ENCODE measurements around the gene RFK. TPM values are rescaled to one million over a fixed set of nuclear protein-coding genes. Genes with fewer than 3 reads are reported as not detected.

The RFK gene
- total RNA-seq, 2 donors from 2014 or later: 18.3 to 23.3 TPM

DNA sequence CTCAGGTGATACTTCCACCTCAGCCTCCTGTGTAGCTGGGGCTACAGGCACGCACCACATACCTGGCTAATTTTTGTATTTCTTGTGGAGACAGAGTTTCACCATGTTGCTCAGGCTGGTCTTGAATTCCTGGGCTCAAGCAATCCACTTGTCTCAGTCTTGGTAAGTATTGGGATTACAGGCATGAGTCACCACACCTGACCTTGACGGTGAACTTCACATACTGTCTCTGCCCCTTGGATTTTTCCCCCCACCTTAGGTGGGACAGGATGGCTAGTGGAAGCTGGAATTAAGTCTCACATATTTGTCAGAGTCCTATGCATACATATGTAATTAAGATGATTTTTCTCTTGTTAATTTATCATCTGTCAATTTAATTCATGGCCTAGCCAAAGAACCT, 20.9 kb upstream of the RFK start:
- ATAC-seq (no peak), DNase-seq (no peak)
- intact Hi-C loops (cut with DNase I): no loop called here

DNA sequence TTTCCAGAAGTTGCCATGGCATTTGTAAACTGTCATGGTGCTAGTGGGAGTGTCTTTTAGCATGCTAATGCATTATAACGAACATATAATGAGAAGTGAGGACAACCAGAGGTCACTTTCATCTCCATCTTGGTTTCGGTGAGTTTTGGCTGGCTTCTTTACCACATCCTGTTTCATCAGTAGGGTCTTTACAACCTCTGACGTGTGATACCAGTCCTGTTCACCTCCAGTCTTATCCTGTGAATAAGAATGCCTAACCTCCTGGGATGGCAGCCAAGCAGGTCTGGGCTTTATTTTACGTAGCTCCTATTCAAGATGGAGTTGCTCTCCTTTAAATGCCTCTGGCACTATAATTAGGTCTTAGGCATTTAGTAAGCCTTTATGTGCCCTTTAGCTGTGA, 20.4 kb upstream of the RFK start:
- intact Hi-C loops (cut with DNase I): no loop called here
- no peak for DNase-seq
- no peak for ATAC-seq

DNA sequence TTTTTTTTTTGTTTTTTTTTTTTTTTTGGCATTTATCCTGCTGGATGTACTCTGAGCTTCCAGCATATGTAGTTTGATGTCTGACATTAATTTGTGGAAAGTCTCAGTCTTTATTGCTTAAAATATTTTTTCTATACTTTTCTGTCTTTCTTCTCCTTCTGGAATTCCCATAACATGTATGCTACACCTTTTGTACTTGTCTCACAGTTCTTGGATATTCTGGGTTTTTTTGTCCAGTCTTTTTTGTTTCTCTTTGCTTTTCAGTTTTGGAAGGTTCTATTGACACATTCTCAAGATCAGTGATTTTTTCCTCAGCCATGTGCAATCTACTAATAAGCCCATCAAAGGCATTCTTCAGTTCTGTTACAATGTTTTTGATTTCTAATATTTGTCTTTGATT, 19.4 kb upstream of the RFK start:
- intact Hi-C loops (cut with DNase I): no loop called here
- DNase-seq: no peak
- ATAC-seq: no peak

DNA sequence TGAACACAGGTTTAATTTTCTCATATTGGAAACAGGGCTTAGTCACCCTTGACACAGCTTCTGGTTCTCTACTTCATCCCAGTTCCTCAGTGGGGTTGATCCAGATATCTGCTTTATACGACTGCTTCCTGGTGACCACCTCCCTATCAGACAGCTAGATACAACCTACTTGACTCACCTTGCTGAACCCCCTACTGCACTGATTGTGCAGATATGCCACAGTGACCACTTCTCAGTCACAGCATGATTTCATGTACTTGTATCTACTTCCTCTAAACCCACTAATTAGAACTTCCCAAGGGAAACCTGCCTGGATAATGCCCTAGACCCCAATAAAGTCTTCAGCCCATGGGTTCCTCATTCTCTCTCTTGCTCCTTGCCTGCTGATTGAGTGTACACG, 18.4 kb upstream of the RFK start:
- ATAC-seq: no peak
- no peak for DNase-seq
- intact Hi-C loops (cut with DNase I): no loop called here

DNA sequence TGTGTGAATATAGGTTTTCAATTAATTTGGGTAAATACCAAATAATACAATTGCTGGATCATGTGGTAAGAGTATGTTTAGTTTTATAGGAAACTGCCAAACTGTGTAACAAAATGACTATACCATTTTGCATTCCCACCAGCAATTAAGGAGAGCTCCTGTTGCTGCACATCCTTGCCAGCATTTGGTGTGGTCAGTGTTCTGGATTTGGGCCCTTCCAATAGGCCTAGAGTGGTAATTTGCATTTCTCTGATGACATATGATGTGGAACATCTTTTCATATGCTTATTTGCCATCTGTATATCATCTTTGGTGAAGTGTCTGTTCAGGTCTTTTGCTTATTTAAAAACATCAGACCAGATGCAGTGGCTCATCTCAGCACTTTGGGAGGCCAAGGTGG, 11.6 kb upstream of the RFK start:
- intact Hi-C loops (cut with DNase I): no loop called here
- ATAC-seq (no peak), DNase-seq (no peak)

DNA sequence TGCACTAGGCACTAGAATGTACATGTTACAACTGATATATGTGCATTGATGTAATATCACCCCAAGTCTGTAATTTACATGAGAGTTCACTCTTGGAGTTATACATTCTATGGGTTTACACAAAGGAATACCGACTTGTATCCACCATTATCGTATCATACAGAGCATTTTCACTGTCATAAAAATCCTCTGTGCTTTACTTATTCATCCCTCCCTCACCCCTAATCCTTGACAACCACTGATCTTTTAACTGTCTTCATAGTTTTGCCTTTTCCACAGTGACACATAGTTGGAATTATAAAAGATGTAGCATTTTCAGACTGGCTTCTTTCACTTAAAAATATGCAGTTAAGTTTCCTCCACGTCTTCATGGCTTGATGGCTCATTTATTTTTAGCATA, 11.1 kb upstream of the RFK start:
- DNase-seq (no peak), ATAC-seq (no peak)
- intact Hi-C loops (cut with DNase I): no loop called here

DNA sequence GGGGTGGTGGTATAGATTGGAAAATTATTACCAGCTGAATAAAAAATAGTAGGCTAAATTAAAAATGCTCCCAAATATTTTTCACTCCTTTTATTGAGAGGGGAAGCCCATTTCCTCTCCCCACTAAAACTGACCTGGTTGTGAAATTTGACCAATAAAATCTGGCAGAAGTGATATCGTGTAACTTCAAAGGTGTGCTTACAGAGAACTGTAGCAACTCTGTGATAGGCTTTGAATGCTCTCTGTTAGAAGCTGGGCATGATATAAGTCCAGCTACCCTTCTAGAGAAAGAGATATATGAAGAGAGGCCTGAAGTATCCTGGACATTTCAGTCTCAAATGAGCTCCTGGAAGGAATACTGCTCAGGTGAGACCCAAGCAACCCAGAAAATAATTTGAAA, 10.2 kb upstream of the RFK start:
- no peak for DNase-seq
- intact Hi-C loops (cut with DNase I): no loop called here
- ATAC-seq: no peak

DNA sequence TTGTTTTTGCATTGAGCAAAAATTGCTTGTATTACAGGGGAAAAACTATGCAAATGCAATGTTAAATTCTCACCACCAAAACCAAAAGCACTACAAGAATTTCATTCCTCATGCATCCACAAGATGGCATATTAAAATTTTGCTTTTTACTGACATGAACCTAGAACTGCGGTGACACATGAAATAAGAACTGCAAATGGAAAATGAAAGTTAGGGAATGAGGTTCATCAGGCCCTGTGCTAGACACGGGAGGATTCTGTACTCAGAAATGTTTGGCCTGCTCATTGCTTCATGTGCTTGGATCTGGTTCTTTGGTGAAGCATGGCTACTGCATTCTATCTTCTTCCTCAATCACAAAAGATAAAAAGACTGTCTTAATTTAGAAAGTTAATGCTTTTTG, 9.1 kb upstream of the RFK start:
- DNase-seq (no peak), ATAC-seq (peak; percentile 71 to 91)
- intact Hi-C loops (cut with DNase I): no loop called here

DNA sequence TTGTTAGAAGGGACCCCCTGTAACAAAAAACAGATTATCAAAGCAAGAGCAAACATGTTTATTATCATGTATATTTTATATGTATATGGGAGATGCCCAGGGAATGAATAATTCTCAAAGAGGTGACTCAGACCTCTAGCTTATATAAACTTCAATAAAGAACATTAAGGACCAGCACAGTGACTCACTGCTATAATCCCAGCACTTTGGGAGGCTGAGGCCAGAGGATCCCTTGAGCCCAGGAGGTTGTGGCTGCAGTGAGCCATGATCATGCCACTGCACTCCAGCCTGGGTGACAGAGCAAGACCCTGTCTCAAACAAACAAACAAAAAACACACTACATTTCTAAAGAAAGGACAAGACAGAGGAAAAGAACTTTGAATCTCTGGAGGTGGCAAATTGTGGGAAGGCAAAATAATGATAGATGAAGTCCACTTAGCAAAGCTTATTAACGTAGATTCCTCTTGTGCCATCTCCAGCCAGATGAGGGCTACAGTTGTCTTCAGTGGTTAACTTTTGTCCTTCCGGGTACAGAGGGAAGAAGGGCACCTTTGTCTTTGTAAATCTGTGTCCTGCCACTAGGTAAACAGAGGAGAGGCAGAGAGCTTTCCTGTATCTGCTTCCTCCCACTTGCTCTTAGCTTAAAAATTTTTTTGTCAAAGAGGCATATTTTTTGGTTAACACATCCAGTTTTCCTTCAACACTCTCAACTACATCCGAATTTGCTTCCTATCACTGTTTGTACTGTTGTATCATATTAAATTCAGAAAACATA, 7.5 kb upstream of the RFK start:
- ATAC-seq (no peak), DNase-seq (no peak)
- intact Hi-C loops (cut with DNase I): no loop called here

DNA sequence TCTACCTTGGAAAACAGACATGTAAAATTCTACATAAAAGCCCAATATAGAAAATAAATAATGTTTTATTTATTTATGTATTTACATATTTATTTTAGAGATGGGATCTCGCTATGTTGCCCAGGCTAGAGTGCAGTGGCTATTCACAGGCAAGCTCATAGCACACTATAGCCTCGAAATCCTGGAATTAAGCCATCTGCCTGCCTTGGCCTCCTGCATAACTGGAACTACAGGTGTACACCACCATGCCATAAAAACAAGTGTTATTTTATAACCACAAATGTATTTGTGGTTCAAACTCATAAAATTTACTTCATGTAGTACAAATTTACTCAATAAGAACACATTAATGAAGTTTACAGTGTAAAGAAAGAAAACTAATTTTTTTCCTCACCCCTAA, 7.0 kb upstream of the RFK start:
- DNase-seq (no peak), ATAC-seq (no peak)
- intact Hi-C loops (cut with DNase I): no loop called here

DNA sequence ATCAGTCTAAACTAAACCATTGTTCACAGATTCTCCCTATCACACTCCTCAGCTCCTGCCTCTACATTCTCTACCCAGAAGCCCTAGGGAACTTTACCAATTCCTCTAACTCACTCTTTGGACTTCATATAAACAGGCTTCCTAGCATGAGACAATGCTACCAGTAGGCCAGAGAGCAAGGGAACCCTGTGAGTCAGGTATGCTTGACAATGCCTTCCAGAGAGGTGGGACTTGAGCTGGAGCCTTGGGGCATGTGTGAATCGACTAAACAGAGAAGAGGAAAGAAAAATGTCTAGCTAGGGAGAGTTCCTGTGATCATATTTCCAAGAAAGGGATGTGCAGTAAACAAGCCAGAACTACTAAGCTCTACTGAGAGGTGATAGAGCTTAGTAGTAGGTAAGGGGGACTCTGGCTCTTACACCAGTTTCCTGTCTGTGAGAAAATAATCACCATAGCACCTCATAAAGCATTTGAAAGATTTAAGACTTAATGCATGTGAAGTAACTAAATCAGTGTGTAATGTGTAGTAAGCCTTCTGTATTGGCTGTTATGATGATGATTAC, 6.4 kb upstream of the RFK start:
- ATAC-seq: no peak
- intact Hi-C loops (cut with DNase I): no loop called here

DNA sequence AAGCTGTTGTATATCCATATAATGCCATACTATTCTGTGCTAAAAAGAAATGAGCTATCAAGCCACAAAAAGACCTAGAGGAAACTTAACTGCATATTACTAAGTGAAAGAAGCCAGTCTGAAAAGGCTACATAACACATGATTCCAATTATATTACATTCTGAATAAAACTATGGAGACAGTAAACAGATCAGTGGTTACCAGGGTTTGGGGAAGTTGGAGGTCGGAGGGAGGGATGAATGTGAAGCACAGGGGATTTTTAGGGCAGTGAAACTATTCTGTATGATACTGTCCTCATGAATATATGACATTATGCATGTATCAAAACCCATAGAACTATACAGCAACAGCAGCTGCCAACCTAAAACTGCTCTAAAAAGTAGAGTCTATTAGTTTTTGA, 5.6 kb upstream of the RFK start:
- ATAC-seq (no peak), DNase-seq (no peak)
- intact Hi-C loops (cut with DNase I): no loop called here

More for the DNA sequence above, 6.4 kb upstream of the RFK start:
- DNase-seq: no peak

DNA sequence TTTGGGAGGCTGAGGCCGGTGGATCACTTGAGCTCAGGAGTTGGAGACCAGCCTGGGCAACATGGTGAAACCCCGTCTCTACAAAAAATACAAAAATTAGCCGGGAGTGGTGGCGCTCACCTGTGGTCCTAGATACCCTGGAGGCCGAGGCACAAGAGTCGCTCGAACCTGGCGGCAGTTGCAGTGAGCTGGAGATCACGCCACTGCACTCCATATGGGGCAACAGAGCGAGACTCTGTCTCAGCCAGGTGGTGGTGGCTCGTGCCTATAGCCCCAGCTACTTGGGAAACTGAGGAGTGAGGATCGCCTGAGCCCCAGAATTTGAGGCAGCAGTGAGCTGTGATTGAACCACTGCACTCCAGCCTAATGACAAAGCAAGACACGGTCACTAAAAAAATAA, 2.4 kb upstream of the RFK start:
- ATAC-seq: no peak
- no peak for DNase-seq
- intact Hi-C loops (cut with DNase I): no loop called here

DNA sequence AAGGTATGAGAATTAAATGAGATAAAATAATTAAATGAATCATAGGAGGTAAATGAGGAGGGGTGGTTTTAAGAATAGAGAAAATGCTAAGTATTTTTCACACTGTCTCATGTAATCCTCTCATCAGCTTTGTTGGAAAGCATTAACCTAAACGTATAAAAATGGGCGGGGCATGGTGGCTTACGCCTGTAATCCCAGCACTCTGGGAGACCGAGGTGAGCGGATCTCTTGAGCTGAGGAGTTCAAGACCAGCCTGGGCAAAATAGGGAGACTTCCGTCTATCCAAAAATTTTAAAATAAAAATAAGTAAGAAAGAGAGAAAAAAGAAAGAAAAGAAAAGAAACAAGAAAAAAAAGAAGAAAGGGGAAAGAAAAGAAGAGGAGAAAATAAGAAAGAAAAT, 1.9 kb upstream of the RFK start:
- ATAC-seq (no peak), DNase-seq (no peak)
- intact Hi-C loops (cut with DNase I): no loop called here

DNA sequence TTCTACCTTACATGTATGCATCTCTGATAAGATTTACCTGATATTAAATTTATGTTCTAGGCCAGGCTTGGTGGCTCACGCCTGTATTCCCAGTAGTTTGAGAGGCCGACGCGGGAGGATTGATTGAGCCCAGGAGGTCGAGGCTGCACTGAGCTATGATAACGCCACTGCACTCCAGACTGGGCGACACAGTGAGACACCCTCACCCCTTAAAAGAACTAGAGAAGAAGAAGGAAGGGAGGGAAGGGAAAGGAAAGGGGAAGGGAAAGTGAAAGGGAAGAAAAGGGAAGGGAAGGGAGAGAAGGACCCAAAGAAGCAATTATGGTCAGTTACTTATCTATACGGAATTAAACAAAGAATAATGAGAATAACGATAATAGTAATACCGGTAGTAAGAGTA, 1.2 kb upstream of the RFK start:
- ATAC-seq (no peak), DNase-seq (no peak)
- intact Hi-C loops (cut with DNase I): no loop called here

DNA sequence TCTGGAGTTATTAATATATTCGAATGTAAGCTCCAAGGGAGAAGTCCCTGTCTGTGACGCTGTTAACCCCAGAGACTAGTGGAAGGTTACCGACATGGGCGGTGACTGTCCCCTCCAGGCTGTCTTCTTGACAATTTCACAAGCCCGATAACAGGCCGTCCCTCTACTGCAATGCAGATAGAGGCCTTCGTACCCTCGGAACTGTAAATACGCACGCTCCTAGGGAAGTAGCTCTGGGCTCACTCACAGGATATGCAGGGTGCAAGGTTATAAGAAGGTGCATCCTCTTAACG, 680 bp upstream of the RFK start:
- ATAC-seq: peak; percentile 54 to 69
- intact Hi-C loops (cut with DNase I): no loop called here
- peak; percentile 73 for DNase-seq

DNA sequence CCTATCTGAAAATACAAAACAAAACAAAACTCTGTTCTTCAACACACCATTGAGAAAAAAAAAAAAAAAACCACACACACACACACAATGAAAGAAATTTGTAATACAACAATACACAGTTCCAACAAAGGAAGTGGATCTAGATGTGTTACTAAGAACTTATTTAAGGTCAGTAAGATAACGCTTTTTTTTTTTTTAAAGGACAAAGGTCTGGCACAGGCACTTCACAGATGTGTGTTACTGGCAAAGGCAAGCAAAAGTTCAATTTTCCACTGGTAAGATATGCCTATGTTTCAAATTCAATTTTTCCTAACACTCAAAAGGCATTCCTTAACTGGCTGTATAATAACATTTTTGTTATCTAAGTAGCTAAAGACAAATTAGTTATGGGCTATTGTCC, 3.6 kb downstream of the RFK start:
- ATAC-seq: no peak
- no peak for DNase-seq
- intact Hi-C loops (cut with DNase I): no loop called here

DNA sequence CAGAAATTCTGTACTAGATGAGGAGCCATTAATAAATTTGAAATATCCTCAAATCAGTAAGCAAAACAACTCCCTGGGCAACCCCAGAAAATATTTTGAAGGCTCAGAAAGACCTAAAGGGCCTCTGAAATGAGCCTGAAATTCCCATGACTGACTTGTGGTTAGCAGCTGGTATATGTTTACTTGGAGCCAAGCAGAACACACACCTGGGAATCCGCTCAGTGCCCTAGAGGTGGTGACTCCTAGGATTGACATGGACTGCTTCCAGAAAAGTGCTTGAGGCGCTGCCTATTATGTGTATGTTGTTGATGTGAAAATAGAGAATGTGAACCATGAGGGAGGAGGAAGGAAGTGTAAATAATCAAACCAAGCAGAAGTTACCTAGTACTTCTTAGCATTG, 14.7 kb downstream of the RFK start:
- no peak for ATAC-seq

DNA sequence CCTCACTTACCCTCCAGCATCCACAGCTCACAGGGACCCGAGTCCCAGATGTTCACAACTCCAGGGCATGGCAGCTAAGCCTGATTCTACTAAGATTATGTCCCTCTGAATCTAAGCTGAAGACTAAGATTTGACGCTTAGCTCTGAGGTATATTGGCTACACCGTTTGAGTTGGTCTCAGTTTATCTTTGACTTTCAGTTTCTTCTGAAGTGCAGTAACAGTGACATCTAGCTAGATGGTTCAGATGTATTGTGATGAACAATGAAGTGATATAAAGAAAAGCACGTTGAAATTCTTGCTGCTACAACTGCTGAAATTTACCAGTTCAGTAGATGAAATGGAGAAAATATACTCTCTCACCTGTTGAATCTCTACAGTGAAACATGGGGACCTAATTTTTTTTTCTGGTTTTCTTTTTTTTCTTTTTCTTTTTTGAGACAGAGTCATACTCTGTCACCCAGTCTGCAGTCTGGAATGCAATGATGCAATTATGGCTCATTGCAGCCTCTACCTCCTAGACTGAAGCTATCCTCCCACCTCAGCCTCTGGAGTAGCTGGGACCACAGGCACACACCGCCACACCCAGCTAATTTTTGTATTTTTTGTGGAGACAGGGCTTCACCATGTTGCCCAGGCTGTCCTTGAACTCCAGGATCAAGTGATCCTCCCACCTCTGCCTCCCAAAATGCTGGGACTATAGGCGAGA, 15.7 kb downstream of the RFK start:
- ATAC-seq: no peak
- intact Hi-C loops (cut with DNase I): no loop called here
- no peak for DNase-seq

More for the DNA sequence above, 14.7 kb downstream of the RFK start:
- DNase-seq: no peak
- intact Hi-C loops (cut with DNase I): no loop called here

DNA sequence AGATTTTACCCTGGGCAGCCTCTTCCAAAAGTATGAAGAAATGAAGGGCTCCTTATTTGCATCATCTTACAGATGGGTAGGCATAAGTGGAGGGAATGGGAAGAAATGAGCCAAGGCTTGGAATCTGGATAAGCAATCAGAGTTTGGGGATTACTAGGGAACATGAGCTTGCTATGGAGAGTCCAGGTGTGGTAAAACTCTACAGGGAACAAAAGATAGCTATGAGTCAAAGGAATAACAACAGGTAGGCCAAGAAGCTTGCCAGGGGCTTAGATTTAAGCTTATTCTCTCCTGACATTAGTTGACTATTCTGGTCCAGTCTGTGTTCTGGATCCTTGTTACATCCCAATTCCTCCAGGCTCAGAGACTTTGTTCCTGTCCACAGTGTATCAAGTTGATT, 16.4 kb downstream of the RFK start:
- intact Hi-C loops (cut with DNase I): no loop called here
- ATAC-seq: no peak
- no peak for DNase-seq
